B cell (primary cell): ENCODE results near the gene ANKS1B. TPM values are rescaled to one million over a fixed set of nuclear protein-coding genes. Genes with fewer than 3 reads are reported as not detected.

Experiments
- ATAC-seq: fragments of 200-7000 bp; cut with Tn5 transposase; one replicate; pipeline ENCODE4 v1.10.0; 2021; ENCODE audit warnings: low read depth, mild to moderate bottlenecking, moderate number of reproducible peaks, moderate library complexity
- CTCF ChIA-PET: fragments of 350-600 bp; sonication (Branson Sonifier 250); formaldehyde crosslinking; loops from one replicate; lab custom pipeline; 2021; ENCODE audit warnings: antibody characterized with exemption, inconsistent platforms; lab: Charles Lee
- POLR2A ChIA-PET: fragments of 350-600 bp; sonication (Branson Sonifier 250); formaldehyde crosslinking; loops from one replicate; lab custom pipeline; 2021; ENCODE audit warnings: antibody characterized with exemption; lab: Charles Lee
- DNase-seq: peaks from one replicate; pipeline ENCODE4 v3.0.0; 2013
- H2AFZ ChIP-seq: 2 replicates; pipeline ENCODE4 v1.6.1; 2012; ENCODE audit warnings: mild to moderate bottlenecking, low read depth, low read length; ENCODE audit not compliant: insufficient read depth, poor library complexity, severe bottlenecking
- H3K27ac ChIP-seq, 2 donors: 1 replicate in 1 of 2; 2 replicates in 1 of 2; pipeline ENCODE4 v1.5.1; 2012 to 2013; ENCODE audit warnings: low read length in 2 of 2, mild to moderate bottlenecking in 2 of 2, moderate library complexity in 1 of 2
- H3K27me3 ChIP-seq, 4 experiments: fragments of 200-600 bp in 1 of 4; sonication (generic) in 1 of 4; replicated peaks in 1 of 4; 1 replicate in 2 of 4; 2 replicates in 2 of 4; pipeline versions ENCODE4 v1.6.1 to v1.7.0; 2013 to 2016; ENCODE audit warnings: low read length in 3 of 4, mild to moderate bottlenecking in 2 of 4, mixed read lengths in 1 of 4, moderate library complexity in 1 of 4; ENCODE audit not compliant: insufficient read depth in 4 of 4, control insufficient read depth in 3 of 4; ENCODE audit errors: control extremely low read depth in 1 of 4
- H3K36me3 ChIP-seq, 2 experiments: replicated peaks in 1 of 2; 1 replicate in 1 of 2; 2 replicates in 1 of 2; pipeline versions ENCODE4 v1.6.1 to v1.7.1; 2013; ENCODE audit warnings: low read length in 1 of 2; ENCODE audit not compliant: insufficient read depth in 2 of 2, control insufficient read depth in 1 of 2; ENCODE audit errors: control extremely low read depth in 1 of 2, extremely low read depth in 1 of 2
- H3K4me1 ChIP-seq, 2 donors: fragments of 200-600 bp in 1 of 2; sonication (generic) in 1 of 2; 1 replicate in 1 of 2; 2 replicates in 1 of 2; pipeline versions ENCODE4 v1.5.1 to v1.6.1; 2013 to 2017; ENCODE audit warnings: low read length in 2 of 2; ENCODE audit not compliant: control insufficient read depth in 2 of 2, insufficient read depth in 2 of 2
- H3K4me2 ChIP-seq: replicated peaks from 2 replicates; pipeline ENCODE3; 2012; ENCODE audit warnings: mild to moderate bottlenecking, low read depth, low read length; ENCODE audit not compliant: poor library complexity, severe bottlenecking
- H3K4me3 ChIP-seq, 5 experiments: fragments of 200-600 bp in 1 of 5; sonication (generic) in 1 of 5; 1 replicate in 3 of 5; 2 replicates in 2 of 5; pipeline versions ENCODE4 v1.5.1 to v1.7.0; 2011 to 2016; ENCODE audit warnings: low read length in 4 of 5, mild to moderate bottlenecking in 4 of 5, low read depth in 2 of 5, control low read depth in 1 of 5, moderate library complexity in 1 of 5; ENCODE audit not compliant: insufficient read depth in 1 of 5; ENCODE audit errors: control extremely low read depth in 1 of 5, extremely low read depth in 1 of 5
- H3K79me2 ChIP-seq: fragments of 200-600 bp; sonication (generic); one replicate; pipeline ENCODE4 v1.6.0; 2016; ENCODE audit warnings: low read length; ENCODE audit not compliant: control insufficient read depth, insufficient read depth
- H3K9ac ChIP-seq: fragments of 200-600 bp; sonication (generic); 2 replicates; pipeline ENCODE4 v1.6.1; 2017; ENCODE audit warnings: mild to moderate bottlenecking, low read length, moderate library complexity
- H3K9me3 ChIP-seq, 3 donors: one replicate each; pipeline versions ENCODE4 v1.6.1 to v1.7.1; 2013; ENCODE audit warnings: low read length in 2 of 3; ENCODE audit not compliant: control insufficient read depth in 2 of 3, insufficient read depth in 1 of 3; ENCODE audit errors: control extremely low read depth in 1 of 3
- H4K20me1 ChIP-seq: 2 replicates; pipeline ENCODE4 v1.6.0; 2012; ENCODE audit warnings: mild to moderate bottlenecking, low read length; ENCODE audit not compliant: insufficient read depth, control insufficient read depth, poor library complexity, severe bottlenecking
- H3K27ac Mint-ChIP-seq: one replicate; pipeline ENCODE4 v1.8.0; 2021; ENCODE audit warnings: mixed read lengths
- H3K27me3 Mint-ChIP-seq: one replicate; pipeline ENCODE4 v1.8.0; 2021; ENCODE audit warnings: mixed read lengths
- H3K4me1 Mint-ChIP-seq: one replicate; pipeline ENCODE4 v1.8.0; 2021; ENCODE audit warnings: mixed read lengths
- H3K4me3 Mint-ChIP-seq: one replicate; pipeline ENCODE4 v1.8.0; 2021; ENCODE audit warnings: mixed read lengths
- H3K9me3 Mint-ChIP-seq: one replicate; pipeline ENCODE4 v1.8.0; 2022; ENCODE audit warnings: mixed read lengths; ENCODE audit not compliant: insufficient read depth
- EZH2 ChIP-seq: IDR thresholded peaks from 2 replicates; pipeline ENCODE4 v1.6.1; 2012; ENCODE audit warnings: borderline replicate concordance, low read depth, mild to moderate bottlenecking, moderate library complexity, low read length; ENCODE audit not compliant: insufficient read depth, poor library complexity, severe bottlenecking
- WGBS: methylation state at CpG from one replicate; pipeline ENCODE4 v1.1.5; 2013; ENCODE audit warnings: missing lambda C conversion rate; ENCODE audit not compliant: insufficient coverage; 5-methylcytosine and 5-hydroxymethylcytosine counted together
- intact Hi-C: fragments of 100-400 bp; cut with micrococcal nuclease; formaldehyde crosslinking; loops from one replicate; pipeline ENCODE4 v1.10.0; 2022
- polyA plus RNA-seq: library from polyadenylated mRNA; depleted of rRNA; stranded (reverse); fragments of >200 nt; gene quantifications from 2 replicates; pipeline ENCODE4 v1.2.3, GENCODE V29; 2012
- total RNA-seq, 2 donors: library from RNA; stranded (reverse); fragments of 120-200 nt in 1 of 2; gene quantifications; 1 replicate in 1 of 2; 2 replicates in 1 of 2; pipeline versions ENCODE4 v1.2.3 to v1.2.4, GENCODE V29; 2013 to 2022
- TF ChIP-seq, protein P1 (sequence below): fragments of 200-600 bp; IDR thresholded peaks from one replicate; pipeline ENCODE4 v1.8.0; 2022; ENCODE audit warnings: antibody characterized with exemption, mild to moderate bottlenecking

The ANKS1B gene
- total and polyA plus RNA-seq, 2 donors (not counting 1 experiment from before 2014, with no cell fraction given): not detected

DNA sequence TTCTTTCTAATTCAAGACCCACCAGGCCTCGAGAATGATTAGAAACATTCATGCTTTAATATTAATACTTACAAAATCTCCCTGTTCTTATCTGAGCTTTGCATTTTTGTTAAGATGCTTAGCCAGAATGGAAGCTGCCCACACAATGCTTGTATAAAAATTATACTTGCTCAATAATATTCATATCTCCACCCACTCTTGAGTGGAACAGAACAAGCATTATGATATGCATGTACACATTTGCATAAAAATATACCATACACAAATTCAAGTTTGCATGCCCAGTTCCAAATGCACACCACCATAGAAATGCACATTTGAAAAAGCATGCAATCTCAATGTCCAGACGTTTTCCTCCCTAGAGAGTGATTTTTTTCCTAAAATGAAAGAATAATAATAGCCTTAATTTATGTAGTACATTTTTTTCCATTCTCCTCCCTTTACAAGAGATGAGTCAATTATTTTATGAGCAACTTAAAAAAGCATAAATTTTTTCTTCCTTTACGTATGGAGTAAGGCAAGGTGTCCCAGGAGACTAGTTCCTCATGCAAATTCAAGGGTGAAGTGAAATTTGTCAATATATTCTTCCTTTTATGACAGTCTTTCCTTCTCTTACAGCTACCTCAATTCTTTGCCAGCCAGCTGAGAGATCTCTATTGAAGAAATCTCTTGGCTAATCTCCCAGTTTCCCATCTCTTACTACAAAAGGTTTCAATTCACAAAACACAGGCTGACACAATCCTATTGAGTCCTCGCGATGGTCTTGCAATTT, 650.3 kb downstream of the ANKS1B start:
- WGBS: no CpG with 5 or more reads among the region's 5 CpGs
- Histone ChIP-seq H3K27me3 (no peaks in the 10 kb centered on the region), H3K79me2 (no peaks in the 10 kb centered on the region), H4K20me1 (no peaks in the 10 kb centered on the region), H3K9ac (no peak overlapping the region), H3K36me3 (no peaks in the 10 kb centered on the region), H2AFZ (no peak overlapping the region), H3K4me3 (no peak overlapping the region), H3K4me2 (no peak overlapping the region), H3K27ac (no peak overlapping the region), H3K9me3 (no peaks in the 10 kb centered on the region), H3K4me1 (no peaks in the 10 kb centered on the region)
- DNase-seq (no peak), ATAC-seq (no peak)
- ChIA-PET POLR2A (no interaction called here), CTCF (no interaction called here)
- no peaks in the 10 kb centered on the region for H3K27me3 Mint-ChIP-seq
- H3K9me3 Mint-ChIP-seq: peaks cover 4% of the 10 kb centered on the region
- no peak for TF ChIP-seq EZH2
- TF ChIP-seq, protein P1, sequence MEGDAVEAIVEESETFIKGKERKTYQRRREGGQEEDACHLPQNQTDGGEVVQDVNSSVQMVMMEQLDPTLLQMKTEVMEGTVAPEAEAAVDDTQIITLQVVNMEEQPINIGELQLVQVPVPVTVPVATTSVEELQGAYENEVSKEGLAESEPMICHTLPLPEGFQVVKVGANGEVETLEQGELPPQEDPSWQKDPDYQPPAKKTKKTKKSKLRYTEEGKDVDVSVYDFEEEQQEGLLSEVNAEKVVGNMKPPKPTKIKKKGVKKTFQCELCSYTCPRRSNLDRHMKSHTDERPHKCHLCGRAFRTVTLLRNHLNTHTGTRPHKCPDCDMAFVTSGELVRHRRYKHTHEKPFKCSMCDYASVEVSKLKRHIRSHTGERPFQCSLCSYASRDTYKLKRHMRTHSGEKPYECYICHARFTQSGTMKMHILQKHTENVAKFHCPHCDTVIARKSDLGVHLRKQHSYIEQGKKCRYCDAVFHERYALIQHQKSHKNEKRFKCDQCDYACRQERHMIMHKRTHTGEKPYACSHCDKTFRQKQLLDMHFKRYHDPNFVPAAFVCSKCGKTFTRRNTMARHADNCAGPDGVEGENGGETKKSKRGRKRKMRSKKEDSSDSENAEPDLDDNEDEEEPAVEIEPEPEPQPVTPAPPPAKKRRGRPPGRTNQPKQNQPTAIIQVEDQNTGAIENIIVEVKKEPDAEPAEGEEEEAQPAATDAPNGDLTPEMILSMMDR: no peak
- no peak overlapping the region for H3K27ac Mint-ChIP-seq
- H3K4me3 Mint-ChIP-seq: no peak overlapping the region
- H3K4me1 Mint-ChIP-seq: no peaks in the 10 kb centered on the region
- intact Hi-C loops: no loop called here

DNA sequence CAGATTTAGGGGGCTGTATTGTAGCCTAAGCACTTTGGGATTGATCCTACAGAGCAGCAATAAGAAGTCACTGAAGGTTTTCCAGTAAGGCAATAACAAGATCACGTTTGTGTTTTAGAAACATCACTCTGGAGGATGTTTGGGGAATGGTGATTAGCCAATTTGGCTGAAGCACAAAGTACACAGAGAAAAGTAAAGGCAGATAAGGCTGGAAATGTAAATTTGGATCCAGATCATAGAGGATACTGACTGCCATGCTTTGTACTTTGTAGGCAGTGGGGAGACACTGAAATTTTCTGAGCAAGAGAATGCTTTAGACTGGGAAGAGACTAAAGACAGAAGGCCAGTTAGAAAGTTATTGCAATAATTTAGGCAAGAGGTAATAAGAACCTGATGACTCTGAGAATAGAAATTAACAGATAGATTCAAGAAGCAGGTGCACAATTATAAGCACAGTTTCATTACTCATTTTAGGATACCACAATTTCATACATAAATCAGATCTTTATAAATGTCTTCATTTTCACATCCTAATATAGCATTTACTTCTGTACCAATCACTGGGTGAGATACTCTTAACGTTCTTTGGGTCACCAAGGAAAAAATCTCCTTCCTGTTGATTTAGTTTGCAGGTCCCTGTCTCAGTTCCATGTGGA, 651.7 kb downstream of the ANKS1B start:
- Mint-ChIP-seq H3K27ac (no peak overlapping the region), H3K4me3 (no peak overlapping the region), H3K9me3 (peaks cover 7% of the 10 kb centered on the region), H3K4me1 (no peaks in the 10 kb centered on the region), H3K27me3 (no peaks in the 10 kb centered on the region)
- no peaks in the 10 kb centered on the region for H4K20me1 ChIP-seq
- H3K9me3 ChIP-seq: no peaks in the 10 kb centered on the region
- H3K9ac ChIP-seq: no peak overlapping the region
- no peaks in the 10 kb centered on the region for H3K27me3 ChIP-seq
- H3K27ac ChIP-seq: no peak overlapping the region
- WGBS: 28% methylated on average over 2 of the region's 2 CpGs
- CTCF ChIA-PET: no interaction called here
- H3K4me1 ChIP-seq: no peaks in the 10 kb centered on the region
- no peaks in the 10 kb centered on the region for H3K79me2 ChIP-seq
- DNase-seq (no peak), ATAC-seq (no peak)
- POLR2A ChIA-PET: no interaction called here
- no peak overlapping the region for H2AFZ ChIP-seq
- TF ChIP-seq EZH2: no peak
- TF ChIP-seq, protein P1: no peak
- H3K36me3 ChIP-seq: no peaks in the 10 kb centered on the region
- no peak overlapping the region for H3K4me3 ChIP-seq
- no peak overlapping the region for H3K4me2 ChIP-seq
- intact Hi-C loops: no loop called here
